Endothelial cell of umbilical vein (primary cell): ENCODE measurements around the gene CFAP57. TPM values are rescaled to one million over a fixed set of nuclear protein-coding genes. Genes with fewer than 3 reads are reported as not detected.

Source experiments
- BruUV-seq: library from RNA; stranded (reverse); fragments of 400-500 nt; replicated peaks from 2 replicates; lab custom pipeline; 2021; lab: Mats Ljungman, UMichigan
- CTCF ChIA-PET: fragments of 300-600, 350-600 bp; sonication (Branson Sonifier 250); formaldehyde crosslinking; loops from one replicate; lab custom pipeline; 2021; ENCODE audit warnings: antibody characterized with exemption, inconsistent platforms; lab: Charles Lee
- POLR2A ChIA-PET: fragments of 300-600, 350-600 bp; sonication (Branson Sonifier 250); formaldehyde crosslinking; loops from one replicate; lab custom pipeline; 2021; ENCODE audit warnings: antibody characterized with exemption, inconsistent platforms; lab: Charles Lee
- DNase-seq: peaks from one replicate; pipeline ENCODE4 v3.0.0-alpha.2; 2011; ENCODE audit warnings: low read depth, low spot score
- FAIRE-seq: peaks from 2 replicates; lab custom pipeline; 2011; peaks lifted over from hg19 to GRCh38; lab: Jason Lieb, UNC
- H2AFZ ChIP-seq: 2 replicates; pipeline ENCODE4 v1.6.0; 2012; ENCODE audit warnings: low read depth, low read length, control low read depth, inconsistent platforms
- H3K27ac ChIP-seq: 2 replicates; pipeline ENCODE4 v1.5.1; 2011; ENCODE audit warnings: low read depth, mild to moderate bottlenecking, control low read depth, low read length, moderate library complexity; ENCODE audit not compliant: insufficient read depth
- H3K27me3 ChIP-seq, 2 experiments: 2 replicates each; pipeline versions ENCODE4 v1.6.0 to v1.6.1; 2011; ENCODE audit warnings: low read length in 2 of 2, mixed read lengths in 1 of 2; ENCODE audit not compliant: control insufficient read depth in 2 of 2, insufficient read depth in 2 of 2
- H3K36me3 ChIP-seq, 2 experiments: 2 replicates in 1 of 2; 3 replicates in 1 of 2; pipeline ENCODE4 v1.5.1; 2011; ENCODE audit warnings: low read length in 2 of 2, mild to moderate bottlenecking in 1 of 2, moderate library complexity in 1 of 2; ENCODE audit not compliant: control insufficient read depth in 2 of 2, insufficient read depth in 2 of 2; ENCODE audit errors: extremely low read depth in 1 of 2
- H3K4me1 ChIP-seq: 3 replicates; pipeline ENCODE4 v1.5.1; 2011; ENCODE audit warnings: mild to moderate bottlenecking, low read length; ENCODE audit not compliant: control insufficient read depth, insufficient read depth; ENCODE audit errors: extremely low read depth
- H3K4me2 ChIP-seq: 2 replicates; pipeline ENCODE4 v1.6.1; 2011; ENCODE audit warnings: low read length, control low read depth, mixed read lengths; ENCODE audit not compliant: insufficient read depth
- H3K4me3 ChIP-seq, 3 experiments: fragments of 200-600 bp in 1 of 3; sonication (generic), shearing (Covaris generic) in 1 of 3; replicated peaks in 1 of 3; 2 replicates each; pipeline ENCODE4 v1.5.1; 2011 to 2016; ENCODE audit warnings: control low read depth in 3 of 3, low read length in 3 of 3, mild to moderate bottlenecking in 2 of 3, inconsistent platforms in 1 of 3, low read depth in 1 of 3, moderate library complexity in 1 of 3; ENCODE audit not compliant: insufficient read depth in 1 of 3
- H3K79me2 ChIP-seq: 2 replicates; pipeline ENCODE4 v1.6.0; 2012; ENCODE audit warnings: low read length, inconsistent platforms; ENCODE audit not compliant: control insufficient read depth, insufficient read depth
- H3K9ac ChIP-seq: replicated peaks from 2 replicates; pipeline ENCODE3; 2011; ENCODE audit warnings: low read length, control low read depth; ENCODE audit not compliant: insufficient read depth; ENCODE audit errors: extremely low read depth
- H3K9me1 ChIP-seq: replicated peaks from 3 replicates; pipeline ENCODE4 v1.6.0; 2011; ENCODE audit warnings: mild to moderate bottlenecking, low read length; ENCODE audit not compliant: control insufficient read depth, insufficient read depth; ENCODE audit errors: extremely low read depth
- H3K9me3 ChIP-seq: replicated peaks from 2 replicates; pipeline ENCODE4 v1.5.1; 2012; ENCODE audit warnings: low read length, inconsistent platforms; ENCODE audit not compliant: control insufficient read depth, insufficient read depth
- H4K20me1 ChIP-seq: replicated peaks from 2 replicates; pipeline ENCODE3; 2011; ENCODE audit warnings: mild to moderate bottlenecking, low read length; ENCODE audit not compliant: control insufficient read depth, insufficient read depth; ENCODE audit errors: extremely low read depth
- EZH2 ChIP-seq: IDR thresholded peaks from 2 replicates; pipeline ENCODE4 v1.6.1; 2012; ENCODE audit warnings: borderline replicate concordance, low read depth, mild to moderate bottlenecking, moderate library complexity, low read length, inconsistent platforms; ENCODE audit not compliant: severe bottlenecking
- FOS ChIP-seq: IDR thresholded peaks from 2 replicates; pipeline ENCODE4 v1.6.1; 2011; ENCODE audit warnings: mild to moderate bottlenecking, low read length, moderate library complexity, borderline replicate concordance; ENCODE audit not compliant: insufficient read depth
- GATA2 ChIP-seq: IDR thresholded peaks from 2 replicates; pipeline ENCODE4 v1.7.0; 2011; ENCODE audit warnings: low read depth, mild to moderate bottlenecking, moderate library complexity, mixed read lengths, low read length; ENCODE audit not compliant: insufficient read length, insufficient read depth
- JUN ChIP-seq: IDR thresholded peaks from 2 replicates; pipeline ENCODE4 v1.6.1; 2011; ENCODE audit warnings: borderline replicate concordance, low read depth; ENCODE audit not compliant: insufficient read length, insufficient read depth
- MYC ChIP-seq: IDR thresholded peaks from one replicate; pipeline ENCODE4 v1.6.1; 2011; ENCODE audit warnings: mild to moderate bottlenecking, low read depth, low read length
- POLR2A ChIP-seq: IDR thresholded peaks from 2 replicates; pipeline ENCODE4 v1.6.1; 2012; ENCODE audit warnings: low read depth, mild to moderate bottlenecking, control low read depth, low read length
- POLR2AphosphoS5 ChIP-seq: IDR thresholded peaks from 2 replicates; pipeline ENCODE4 v1.6.1; 2012; ENCODE audit warnings: low read depth, mild to moderate bottlenecking, control low read depth, low read length, moderate library complexity; ENCODE audit not compliant: insufficient read depth
- dilution Hi-C: fragments of 300-500 bp; cut with MboI; formaldehyde crosslinking; loops from one replicate; pipeline ENCODE4 v1.15.0; 2019; ENCODE audit warnings: low sequenced_read_pairs; ENCODE audit not compliant: extremely low pct_ligation_motif_present
- intact Hi-C: fragments of 100-400 bp; cut with micrococcal nuclease; formaldehyde crosslinking; loops from one replicate; pipeline ENCODE4 v1.10.0; 2022
- polyA plus RNA-seq, 4 experiments: library from polyadenylated mRNA; depleted of rRNA in 3 of 4; stranded (reverse) in 3 of 4; unstranded in 1 of 4; fragments of >200 nt; gene quantifications; 2 replicates each; pipeline versions ENCODE4 v1.2.1 to v1.2.3, GENCODE V29; 2011 to 2012; ENCODE audit warnings: missing spikeins in 1 of 4
- total RNA-seq: library from RNA; stranded (reverse); gene quantifications from 2 replicates; pipeline ENCODE4 v1.2.3, GENCODE V29; 2021
- TF ChIP-seq, protein P1 (sequence below): IDR thresholded peaks from 2 replicates; pipeline ENCODE4 v1.6.1; 2011; ENCODE audit not compliant: insufficient read depth, insufficient read length
- TF ChIP-seq, protein P2 (sequence below), 2 donors: IDR thresholded peaks; 1 replicate in 1 of 2; 2 replicates in 1 of 2; pipeline ENCODE4 v1.5.1; 2011; ENCODE audit warnings: low read length in 2 of 2, mild to moderate bottlenecking in 2 of 2, moderate library complexity in 2 of 2, control low read depth in 1 of 2, inconsistent platforms in 1 of 2, low read depth in 1 of 2; ENCODE audit not compliant: insufficient read depth in 1 of 2; ENCODE audit errors: extremely low read depth in 1 of 2

CFAP57 gene
- total and polyA plus RNA-seq, 2 donors (not counting 3 experiments of a cell fraction or from before 2014, with no cell fraction given): 0.88 to 0.91 TPM

DNA sequence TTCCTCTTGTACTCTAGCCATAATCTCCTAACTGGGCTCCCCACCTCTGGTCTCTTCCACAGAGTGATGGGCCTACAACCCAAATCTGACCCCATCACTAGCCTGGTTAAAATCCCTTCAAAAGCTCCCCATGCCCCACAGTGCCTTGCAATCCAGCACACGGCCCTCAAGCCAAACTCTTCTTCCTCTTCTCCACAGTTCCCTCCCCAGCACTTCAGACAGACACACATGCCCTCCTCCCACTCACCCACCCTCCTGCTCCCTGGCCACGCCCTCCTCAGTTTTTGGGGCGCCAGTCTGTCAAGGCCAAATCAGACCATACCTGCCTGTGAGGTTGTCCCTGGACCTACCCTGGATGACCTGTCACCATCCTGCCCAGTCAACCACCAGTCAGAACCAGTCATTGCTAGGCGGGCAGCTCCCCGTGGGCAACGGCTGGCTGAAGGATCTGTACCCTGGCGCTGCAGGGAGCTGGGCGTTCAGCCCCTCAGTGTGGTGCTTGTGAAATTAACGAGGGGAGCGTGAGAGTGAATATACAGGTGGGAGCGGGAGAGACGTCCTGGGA, 112.5 kb downstream of the CFAP57 start:
- Histone ChIP-seq H3K27ac (no peak overlapping the region), H3K36me3 (no peaks in the 10 kb centered on the region), H4K20me1 (no peaks in the 10 kb centered on the region), H3K79me2 (no peaks in the 10 kb centered on the region), H2AFZ (no peak overlapping the region), H3K4me3 (no peak overlapping the region), H3K27me3 (peaks cover 2 to 5% of the 10 kb centered on the region in 2 experiments), H3K9me1 (no peaks in the 10 kb centered on the region), H3K4me1 (no peaks in the 10 kb centered on the region), H3K9me3 (no peaks in the 10 kb centered on the region), H3K4me2 (no peak overlapping the region), H3K9ac (no peak overlapping the region)
- FAIRE-seq (no peak), DNase-seq (no peak)
- ChIA-PET POLR2A (no interaction called here), CTCF (no interaction called here)
- dilution Hi-C loops (no loop called here), intact Hi-C loops (no loop called here)
- no TSS peak for BruUV-seq
- no peak for TF ChIP-seq MYC
- no peak for TF ChIP-seq POLR2AphosphoS5
- TF ChIP-seq FOS: no peak
- TF ChIP-seq, protein P1, sequence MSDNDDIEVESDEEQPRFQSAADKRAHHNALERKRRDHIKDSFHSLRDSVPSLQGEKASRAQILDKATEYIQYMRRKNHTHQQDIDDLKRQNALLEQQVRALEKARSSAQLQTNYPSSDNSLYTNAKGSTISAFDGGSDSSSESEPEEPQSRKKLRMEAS: no peak
- no peak for TF ChIP-seq EZH2
- TF ChIP-seq, protein P2, sequence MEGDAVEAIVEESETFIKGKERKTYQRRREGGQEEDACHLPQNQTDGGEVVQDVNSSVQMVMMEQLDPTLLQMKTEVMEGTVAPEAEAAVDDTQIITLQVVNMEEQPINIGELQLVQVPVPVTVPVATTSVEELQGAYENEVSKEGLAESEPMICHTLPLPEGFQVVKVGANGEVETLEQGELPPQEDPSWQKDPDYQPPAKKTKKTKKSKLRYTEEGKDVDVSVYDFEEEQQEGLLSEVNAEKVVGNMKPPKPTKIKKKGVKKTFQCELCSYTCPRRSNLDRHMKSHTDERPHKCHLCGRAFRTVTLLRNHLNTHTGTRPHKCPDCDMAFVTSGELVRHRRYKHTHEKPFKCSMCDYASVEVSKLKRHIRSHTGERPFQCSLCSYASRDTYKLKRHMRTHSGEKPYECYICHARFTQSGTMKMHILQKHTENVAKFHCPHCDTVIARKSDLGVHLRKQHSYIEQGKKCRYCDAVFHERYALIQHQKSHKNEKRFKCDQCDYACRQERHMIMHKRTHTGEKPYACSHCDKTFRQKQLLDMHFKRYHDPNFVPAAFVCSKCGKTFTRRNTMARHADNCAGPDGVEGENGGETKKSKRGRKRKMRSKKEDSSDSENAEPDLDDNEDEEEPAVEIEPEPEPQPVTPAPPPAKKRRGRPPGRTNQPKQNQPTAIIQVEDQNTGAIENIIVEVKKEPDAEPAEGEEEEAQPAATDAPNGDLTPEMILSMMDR (IDR thresholded peaks at IDR 0.05; ENCODE audit: extremely low read depth in 1 of 2, insufficient read depth in 1 of 2, low read depth in 1 of 2, low read length in 2 of 2): no peak
- no peak for TF ChIP-seq POLR2A
- no peak for TF ChIP-seq JUN
- TF ChIP-seq GATA2: no peak
